CD4-positive, alpha-beta T cell (primary cell): ENCODE results near the gene SKA3. TPM values are rescaled to one million over a fixed set of nuclear protein-coding genes. Genes with fewer than 3 reads are reported as not detected.
"Not testable (repeated sequence)": the region's sequence is repeated elsewhere in the genome, so short reads cannot be mapped to it uniquely, and the experiment has no call there.

ENCODE experiments used
- ATAC-seq: fragments of 200-7000 bp; cut with Tn5 transposase; one replicate; pipeline ENCODE4 v1.10.0; 2022; ENCODE audit warnings: mild to moderate bottlenecking; ENCODE audit not compliant: poor library complexity
- CTCF ChIA-PET: fragments of 350-600 bp; sonication (Branson Sonifier 250); formaldehyde crosslinking; loops from one replicate; lab custom pipeline; 2021; ENCODE audit warnings: antibody characterized with exemption, inconsistent platforms; lab: Charles Lee
- POLR2A ChIA-PET: fragments of 350-600 bp; sonication (Branson Sonifier 250); formaldehyde crosslinking; loops from one replicate; lab custom pipeline; 2021; ENCODE audit warnings: antibody characterized with exemption, inconsistent platforms; lab: Charles Lee
- DNase-seq, 14 experiments: peaks; one replicate each; pipeline ENCODE4 v3.0.0-alpha.2; 2013 to 2020; ENCODE audit warnings: mixed read lengths in 2 of 14
- H3K27ac ChIP-seq, 2 donors: one replicate each; pipeline versions ENCODE4 v1.5.1 to v1.7.0; 2013; ENCODE audit warnings: low read length in 2 of 2, low read depth in 1 of 2, mild to moderate bottlenecking in 1 of 2
- H3K27me3 ChIP-seq, 2 experiments: 1 replicate in 1 of 2; 2 replicates in 1 of 2; pipeline versions ENCODE4 v1.6.1 to v1.7.0; 2013; ENCODE audit warnings: low read length in 2 of 2, control low read depth in 1 of 2, mild to moderate bottlenecking in 1 of 2, moderate library complexity in 1 of 2; ENCODE audit not compliant: insufficient read depth in 2 of 2, control insufficient read depth in 1 of 2
- H3K36me3 ChIP-seq: one replicate; pipeline ENCODE4 v1.6.1; 2013; ENCODE audit warnings: low read length, control low read depth; ENCODE audit not compliant: insufficient read depth
- H3K4me1 ChIP-seq: one replicate; pipeline ENCODE4 v1.6.1; 2013; ENCODE audit warnings: low read length, control low read depth; ENCODE audit not compliant: insufficient read depth
- H3K4me3 ChIP-seq: one replicate; pipeline ENCODE4 v1.5.1; 2013; ENCODE audit warnings: mild to moderate bottlenecking, low read length, moderate library complexity
- H3K9me3 ChIP-seq, 2 experiments: 1 replicate in 1 of 2; 2 replicates in 1 of 2; pipeline versions ENCODE4 v1.6.1 to v1.7.0; 2013; ENCODE audit warnings: low read length in 2 of 2, mild to moderate bottlenecking in 2 of 2, control low read depth in 1 of 2, moderate library complexity in 1 of 2; ENCODE audit not compliant: control insufficient read depth in 1 of 2, insufficient read depth in 1 of 2
- H3K27ac Mint-ChIP-seq: one replicate; pipeline ENCODE4 v1.8.0; 2020; ENCODE audit warnings: mixed read lengths
- H3K27me3 Mint-ChIP-seq: one replicate; pipeline ENCODE4 v1.8.0; 2021; ENCODE audit warnings: mixed read lengths
- H3K36me3 Mint-ChIP-seq: one replicate; pipeline ENCODE4 v1.8.0; 2021; ENCODE audit warnings: low read depth, mixed read lengths
- H3K4me1 Mint-ChIP-seq: one replicate; pipeline ENCODE4 v1.8.0; 2021; ENCODE audit warnings: low read depth, mixed read lengths
- H3K4me3 Mint-ChIP-seq: one replicate; pipeline ENCODE4 v1.8.0; 2020; ENCODE audit warnings: mild to moderate bottlenecking, mixed read lengths
- H3K9me3 Mint-ChIP-seq: one replicate; pipeline ENCODE4 v1.8.0; 2020; ENCODE audit warnings: mixed read lengths
- CTCF ChIP-seq: fragments of 200-600 bp; IDR thresholded peaks from one replicate; pipeline ENCODE4 v1.8.0; 2022; ENCODE audit warnings: antibody characterized with exemption, mild to moderate bottlenecking
- intact Hi-C, 2 experiments: fragments of 100-400 bp; cut with DNase I in 1 of 2; cut with micrococcal nuclease in 1 of 2; formaldehyde crosslinking; loops; one replicate each; pipeline versions ENCODE4 v1.15.1 to v1.9.0; 2023 to 2025; cut with DNase I, micrococcal nuclease
- total RNA-seq, 174 experiments: library from RNA in 2 of 174; stranded (reverse) in 2 of 174; gene quantifications; one replicate each; pipeline ENCODE4 v1.2.3 and lab custom pipeline; 2021 to 2026

Gene SKA3
- total RNA-seq, 2 experiments from 2014 or later: 0.30 TPM; not detected in 1

- Histone ChIP-seq H3K4me3 (peak overlapping the region; percentile 100), H3K27me3 (no peaks in the 10 kb centered on the region), H3K4me1 (peaks cover 22% of the 10 kb centered on the region), H3K27ac (peak overlapping the region; percentile 83 to 95), H3K9me3 (no peaks in the 10 kb centered on the region), H3K36me3 (peaks cover 2% of the 10 kb centered on the region)
- Mint-ChIP-seq H3K36me3 (peaks cover 19% of the 10 kb centered on the region), H3K4me1 (peaks cover 29% of the 10 kb centered on the region), H3K4me3 (peak overlapping the region; percentile 90), H3K27ac (peak overlapping the region; percentile 96), H3K27me3 (no peaks in the 10 kb centered on the region), H3K9me3 (no peaks in the 10 kb centered on the region)
- DNase-seq: peak in 2 of 14 experiments; percentile 14 to 23
- ATAC-seq: peak; percentile 24
- POLR2A ChIA-PET: interaction anchor here (0.9 to 2.4 kb wide), 13 partner anchors 17 to 1219 kb away, joined by 3 to 22 read pairs (median 4); partner anchors contain the start of genes MICU2 and ZDHHC20
- CTCF ChIA-PET: interaction anchor here (0.5 to 2.5 kb wide), 5 partner anchors 10 to 1040 kb away, joined by 3 to 9 read pairs (median 4); no protein-coding TSS in a partner anchor
- intact Hi-C loops: loop anchor here (1.0 to 10.0 kb wide), 11 partner anchors 36 to 1212 kb away; partner anchors contain the start of gene EEF1AKMT1 (in 1 of the 2)
- no peak for TF ChIP-seq CTCF
Measured at GRCh38 chr13:21176982-21177284, 581 bp upstream of the SKA3 start.

GRCh38 chr13:21175656-21176214, 617 bp downstream of the SKA3 start:
- ATAC-seq (no peak), DNase-seq (peak in 1 of 14 experiments; percentile 7)
- H3K36me3 ChIP-seq: peaks cover 2% of the 10 kb centered on the region
- H3K27me3 ChIP-seq: no peaks in the 10 kb centered on the region
- POLR2A ChIA-PET: interaction anchor here (0.8 to 2.4 kb wide), 10 partner anchors 16 to 1218 kb away, joined by 3 to 22 read pairs (median 5); partner anchors contain the start of genes MICU2, XPO4 and ZDHHC20
- H3K4me1 ChIP-seq: peaks cover 22% of the 10 kb centered on the region
- intact Hi-C loops: loop anchor here (1.0 to 10.0 kb wide), 11 partner anchors 34 to 1211 kb away; partner anchors contain the start of gene EEF1AKMT1 (in 1 of the 2)
- H3K27ac ChIP-seq: no peak overlapping the region
- H3K9me3 Mint-ChIP-seq: no peaks in the 10 kb centered on the region
- no peaks in the 10 kb centered on the region for H3K9me3 ChIP-seq
- CTCF ChIA-PET: interaction anchor here (0.9 to 2.5 kb wide), 4 partner anchors 32 to 302 kb away, joined by 3 to 9 read pairs (median 4); no protein-coding TSS in a partner anchor
- H3K27me3 Mint-ChIP-seq: no peaks in the 10 kb centered on the region
- H3K4me1 Mint-ChIP-seq: peaks cover 28% of the 10 kb centered on the region
- H3K36me3 Mint-ChIP-seq: peaks cover 19% of the 10 kb centered on the region
- peak overlapping the region; percentile 96 for H3K27ac Mint-ChIP-seq
- peak overlapping the region; percentile 90 for H3K4me3 Mint-ChIP-seq
- TF ChIP-seq CTCF: no peak
- H3K4me3 ChIP-seq: peak overlapping the region; percentile 100

GRCh38 chr13:21173767-21174166, 2.6 kb downstream of the SKA3 start:
- CTCF ChIA-PET: not testable (repeated sequence)

More at GRCh38 chr13:21173767-21174166, 2.6 kb downstream of the SKA3 start:
- H3K27ac Mint-ChIP-seq, H3K27me3 Mint-ChIP-seq, H3K36me3 ChIP-seq, ATAC-seq, H3K9me3 ChIP-seq, H3K27me3 ChIP-seq, H3K4me3 Mint-ChIP-seq, H3K27ac ChIP-seq, H3K9me3 Mint-ChIP-seq, DNase-seq, POLR2A ChIA-PET, H3K4me3 ChIP-seq: not testable (repeated sequence)
- H3K36me3 Mint-ChIP-seq: peaks cover 19% of the 10 kb centered on the region
- intact Hi-C loops: loop anchor here (10.0 kb wide), 2 partner anchors 229 to 1209 kb away; no protein-coding TSS in a partner anchor
- H3K4me1 Mint-ChIP-seq: peaks cover 19% of the 10 kb centered on the region
- peaks cover 22% of the 10 kb centered on the region for H3K4me1 ChIP-seq
